Measurements from ENCODE around the gene CRISPLD2.
"Not testable (repeated sequence)": the region's sequence is repeated elsewhere in the genome, so short reads cannot be mapped to it uniquely, and the experiment has no call there.

Gene CRISPLD2

GRCh38 chr16:84828322-84828721 lies 8.5 kb downstream of the CRISPLD2 start:
- no peak for TF ChIP-seq ZFX (IDR thresholded peaks at IDR 0.05; ENCODE audit: borderline replicate concordance)
- TF ChIP-seq CTCF (IDR thresholded peaks at IDR 0.05) = no peak
- no peak overlapping the region; the same call in 1 of the 2 replicates for H3K27ac ChIP-seq

GRCh38 chr16:84829168-84829965 lies 9.6 kb downstream of the CRISPLD2 start:
- H3K27ac ChIP-seq = no peak overlapping the region
- no peak for TF ChIP-seq CTCF (IDR thresholded peaks at IDR 0.05)
- TF ChIP-seq ZFX (IDR thresholded peaks at IDR 0.05; ENCODE audit: borderline replicate concordance) = no peak

- H3K27ac ChIP-seq = no peak overlapping the region
- TF ChIP-seq ZFX (IDR thresholded peaks at IDR 0.05; ENCODE audit: borderline replicate concordance) = no peak
- TF ChIP-seq CTCF (IDR thresholded peaks at IDR 0.05) = no peak
Measured at GRCh38 chr16:84830765-84831384, 11.1 kb downstream of the CRISPLD2 start.

- H3K27ac ChIP-seq = not testable (repeated sequence)
Measured at GRCh38 chr16:84831728-84832127, 11.9 kb downstream of the CRISPLD2 start.

GRCh38 chr16:84832488-84833143 lies 12.8 kb downstream of the CRISPLD2 start:
- no peak overlapping the region for H3K27ac ChIP-seq

GRCh38 chr16:84833144-84833500 lies 13.3 kb downstream of the CRISPLD2 start:
- no peak overlapping the region for H3K27ac ChIP-seq
- TF ChIP-seq CTCF (IDR thresholded peaks at IDR 0.05) (no peak), ZFX (IDR thresholded peaks at IDR 0.05; ENCODE audit: borderline replicate concordance) (no peak)

More at GRCh38 chr16:84832488-84833143, 12.8 kb downstream of the CRISPLD2 start:
- TF ChIP-seq CTCF (IDR thresholded peaks at IDR 0.05) = no peak
- no peak for TF ChIP-seq ZFX (IDR thresholded peaks at IDR 0.05; ENCODE audit: borderline replicate concordance)

GRCh38 chr16:84833542-84834402 lies 14.0 kb downstream of the CRISPLD2 start:
- H3K27ac ChIP-seq = no peak overlapping the region
- TF ChIP-seq CTCF (IDR thresholded peaks at IDR 0.05) (no peak), ZFX (IDR thresholded peaks at IDR 0.05; ENCODE audit: borderline replicate concordance) (no peak)

Data from 22Rv1 (cell line).